NCI-H187 (cell line): ENCODE data around the gene FAM241B.

Experiments used
- DNase-seq, 2 experiments: peaks; one replicate each; lab custom pipeline; 2025; lab: John Stamatoyannopoulos, UW

The FAM241B gene

DNA sequence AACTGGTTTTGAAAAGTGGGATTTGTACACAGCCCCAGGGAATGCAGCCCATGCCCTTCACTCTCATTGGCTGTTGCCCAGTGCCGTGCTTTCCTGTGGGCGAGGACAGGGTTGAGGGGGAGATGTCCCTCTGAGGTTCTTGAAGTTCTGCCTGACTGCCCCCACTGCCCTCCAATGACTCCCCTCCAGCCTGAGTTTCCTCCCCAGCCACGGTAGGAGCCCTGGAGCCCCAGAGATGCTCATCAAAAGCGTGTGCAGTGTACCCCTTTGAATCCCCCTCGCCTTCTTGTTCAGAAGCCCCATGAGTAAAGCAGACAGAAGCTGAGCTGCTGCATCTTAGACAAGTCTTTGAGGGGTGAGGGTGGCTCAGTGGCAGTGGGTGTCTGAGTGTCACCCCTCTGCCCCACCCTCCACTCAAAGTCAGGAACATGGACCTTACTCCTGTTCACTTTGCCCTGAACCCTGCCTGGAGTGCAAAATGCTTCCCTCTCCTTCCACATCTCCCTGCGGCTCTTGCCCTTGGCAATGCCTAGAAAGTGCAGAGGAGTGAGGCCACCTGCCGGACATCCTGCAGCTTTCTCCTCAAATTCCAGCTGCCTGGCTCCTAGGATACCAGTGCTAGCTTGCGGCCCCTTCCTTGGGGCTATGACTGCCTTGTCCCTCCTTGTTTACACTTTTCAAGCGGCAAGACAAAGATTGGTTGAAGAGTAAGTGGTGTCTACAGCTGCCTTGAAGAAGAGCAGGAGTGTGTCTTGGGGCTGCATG is 19.9 kb downstream of the FAM241B start:
- no peak for DNase-seq

DNA sequence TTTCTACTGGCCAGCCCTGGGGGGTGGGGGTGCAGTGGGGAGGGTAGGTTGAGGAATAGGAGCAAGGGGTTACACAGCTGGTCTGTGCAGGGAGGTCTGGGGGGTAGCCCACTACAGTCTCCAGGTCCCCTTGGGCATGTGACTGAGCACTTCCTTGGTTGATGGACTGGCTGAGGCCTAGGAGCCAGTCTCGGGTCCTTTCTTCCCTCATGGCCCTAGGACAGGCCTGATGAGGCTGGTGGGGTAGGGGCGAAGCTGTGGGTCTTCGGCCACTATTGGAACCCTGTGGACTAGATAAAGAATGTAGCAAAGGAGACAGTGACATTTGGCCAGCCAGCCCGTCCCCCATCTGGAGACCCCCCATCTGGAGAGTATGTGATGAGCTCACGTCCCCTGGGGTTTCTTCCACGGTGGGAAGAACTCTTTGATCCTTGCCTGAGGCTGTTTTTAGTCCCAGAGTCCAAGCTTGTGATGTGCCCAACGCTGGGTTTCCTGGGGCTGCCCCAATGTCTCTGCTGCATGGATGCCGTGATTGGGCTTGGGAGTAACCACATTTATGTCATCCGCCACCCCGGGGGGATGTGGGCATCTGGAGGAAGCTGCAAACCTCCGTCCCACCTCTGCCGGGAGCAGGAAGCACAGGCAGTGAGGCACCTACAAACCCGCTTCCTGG is 20.7 kb downstream of the FAM241B start:
- DNase-seq, result no peak

GRCh38 chr10:69651362-69651761 is 21.3 kb downstream of the FAM241B start:
- no peak for DNase-seq

GRCh38 chr10:69652111-69652856 is 22.2 kb downstream of the FAM241B start:
- DNase-seq, result no peak

DNA sequence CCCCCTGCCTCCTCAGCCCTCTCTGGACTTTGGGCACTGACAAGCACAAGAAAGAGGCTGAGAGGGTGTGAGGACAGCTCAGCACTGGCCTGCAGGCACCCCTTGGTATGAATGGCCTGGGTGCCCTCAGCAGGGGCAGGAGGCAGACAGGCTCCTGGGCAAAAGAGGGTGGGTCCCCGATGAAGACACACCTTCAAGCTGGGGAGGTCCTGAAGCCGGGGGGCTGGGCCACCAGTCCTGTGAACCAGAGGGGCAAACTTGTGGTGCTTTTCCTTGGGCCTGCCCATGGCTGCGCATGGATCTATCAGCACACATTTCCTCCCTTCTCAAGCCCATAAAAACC is 22.8 kb downstream of the FAM241B start:
- DNase-seq, result no peak

- DNase-seq, result no peak
Observed at GRCh38 chr10:69653561-69653960, 23.5 kb downstream of the FAM241B start.

DNA sequence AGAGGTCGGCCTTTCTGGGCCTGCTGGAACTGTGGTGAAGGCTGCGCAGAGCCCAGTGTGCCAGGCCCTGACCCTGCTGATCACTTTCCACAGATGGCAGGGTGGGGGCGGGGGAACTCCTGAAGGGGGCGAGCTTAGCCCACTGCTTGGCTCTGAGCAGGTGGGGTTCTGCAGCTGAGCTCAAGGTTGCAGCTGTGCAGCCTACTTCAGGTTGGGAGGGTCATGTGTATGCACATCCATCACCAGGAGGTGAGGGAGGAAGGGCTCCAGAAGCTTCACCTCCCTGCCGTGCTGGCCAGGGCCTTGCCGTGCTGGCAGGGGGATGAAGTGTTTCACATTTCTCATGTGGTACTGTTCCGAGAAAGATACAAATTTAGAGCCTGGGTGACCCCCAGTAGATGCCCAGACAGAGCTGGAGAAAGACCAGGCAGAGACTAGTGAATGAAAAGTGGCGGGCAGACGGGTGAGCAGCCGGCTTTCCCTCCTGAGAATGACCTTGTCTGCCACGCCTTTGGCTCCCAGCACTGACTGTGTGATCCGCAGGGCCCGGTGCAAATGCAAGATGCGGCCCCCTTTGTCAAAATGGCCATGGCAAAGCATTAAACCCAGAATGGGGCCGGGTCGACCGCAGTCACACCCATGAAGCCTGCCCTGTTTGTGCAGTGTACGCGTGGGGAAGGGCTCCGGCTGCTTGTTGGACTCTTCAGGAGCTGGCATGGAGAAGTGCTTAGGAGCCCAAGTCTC is 25.2 kb downstream of the FAM241B start:
- no peak for DNase-seq

DNA sequence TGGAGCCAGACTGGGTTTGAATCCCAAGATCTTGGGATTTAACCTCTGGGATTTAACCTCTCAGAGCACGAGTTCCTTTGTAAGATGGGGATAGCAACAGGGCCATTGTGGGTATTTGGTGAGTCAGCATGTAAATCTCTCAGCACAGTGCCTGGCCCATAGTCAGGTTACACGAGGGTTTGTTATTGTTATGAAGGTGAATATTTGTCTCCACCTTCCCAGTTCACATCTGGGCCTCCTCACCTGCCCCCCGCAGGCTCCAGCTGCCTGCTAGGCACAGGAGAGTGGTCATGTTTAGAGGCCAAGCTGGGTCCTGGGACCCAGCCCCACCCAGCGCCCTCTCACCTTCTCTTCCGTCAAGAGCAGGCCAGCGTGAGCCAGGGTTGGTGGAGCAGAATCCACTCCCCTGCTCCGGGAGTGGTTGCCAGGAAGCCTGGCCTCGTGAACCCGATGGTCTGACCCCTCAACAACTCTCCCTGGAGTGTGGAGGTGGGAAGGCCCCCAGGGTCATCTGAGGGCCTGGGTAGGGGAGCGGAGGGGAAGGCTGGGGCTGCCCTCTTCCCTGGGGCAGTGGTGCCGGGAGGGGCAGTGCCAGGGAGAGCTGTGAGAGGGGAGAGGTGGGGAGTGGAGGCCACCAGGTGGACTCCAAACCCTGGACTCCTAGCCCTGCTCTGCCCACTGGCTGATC is 26.0 kb downstream of the FAM241B start:
- DNase-seq, result no peak

- no peak for DNase-seq
Observed at GRCh38 chr10:69656742-69657269, 26.8 kb downstream of the FAM241B start.

DNA sequence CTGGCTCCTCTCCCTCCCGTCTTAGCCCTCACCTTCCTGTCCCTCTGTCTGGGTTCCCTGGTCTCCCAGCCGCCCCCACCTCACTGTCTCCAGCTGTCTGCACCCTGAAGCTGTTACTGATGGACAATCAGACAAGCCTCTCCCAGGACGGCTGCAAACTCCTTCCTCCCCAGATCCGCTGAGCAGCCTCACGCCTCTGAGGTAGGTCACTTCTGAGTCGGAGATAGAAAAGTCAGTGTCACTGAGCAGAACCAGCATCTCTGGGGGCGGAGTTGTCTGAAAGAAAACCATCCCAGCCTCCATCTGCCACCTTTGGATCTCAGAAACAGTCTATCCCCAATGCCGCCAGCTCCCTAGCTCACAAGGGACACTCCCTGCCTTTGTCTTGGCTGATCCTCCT is 27.4 kb downstream of the FAM241B start:
- DNase-seq, result no peak

- no peak for DNase-seq
Observed at GRCh38 chr10:69657866-69658265, 27.8 kb downstream of the FAM241B start.

- no peak for DNase-seq
Observed at GRCh38 chr10:69659241-69660038, 29.4 kb downstream of the FAM241B start.

DNA sequence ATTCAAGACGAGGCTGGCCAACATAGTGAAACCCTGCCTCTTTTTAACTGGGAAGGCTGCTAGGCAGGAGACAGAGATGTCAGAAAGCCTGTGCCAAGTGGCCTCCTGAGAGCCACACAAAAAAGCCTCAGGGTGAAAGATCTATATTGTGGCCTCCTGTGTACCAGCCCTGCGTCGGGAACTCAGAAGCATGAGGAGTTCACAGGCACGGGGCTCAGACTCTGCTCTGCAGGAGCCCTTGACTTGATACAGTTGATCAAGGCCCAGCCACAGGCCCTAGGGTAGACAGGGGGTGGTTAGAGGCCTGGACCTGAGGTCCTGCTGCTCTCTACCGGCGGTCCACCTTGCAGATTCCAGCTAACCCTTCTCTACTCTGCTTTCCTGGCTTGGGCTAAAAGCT is 30.2 kb downstream of the FAM241B start:
- no peak for DNase-seq

- no peak for DNase-seq
Observed at GRCh38 chr10:69661414-69662172, 31.5 kb downstream of the FAM241B start.

DNA sequence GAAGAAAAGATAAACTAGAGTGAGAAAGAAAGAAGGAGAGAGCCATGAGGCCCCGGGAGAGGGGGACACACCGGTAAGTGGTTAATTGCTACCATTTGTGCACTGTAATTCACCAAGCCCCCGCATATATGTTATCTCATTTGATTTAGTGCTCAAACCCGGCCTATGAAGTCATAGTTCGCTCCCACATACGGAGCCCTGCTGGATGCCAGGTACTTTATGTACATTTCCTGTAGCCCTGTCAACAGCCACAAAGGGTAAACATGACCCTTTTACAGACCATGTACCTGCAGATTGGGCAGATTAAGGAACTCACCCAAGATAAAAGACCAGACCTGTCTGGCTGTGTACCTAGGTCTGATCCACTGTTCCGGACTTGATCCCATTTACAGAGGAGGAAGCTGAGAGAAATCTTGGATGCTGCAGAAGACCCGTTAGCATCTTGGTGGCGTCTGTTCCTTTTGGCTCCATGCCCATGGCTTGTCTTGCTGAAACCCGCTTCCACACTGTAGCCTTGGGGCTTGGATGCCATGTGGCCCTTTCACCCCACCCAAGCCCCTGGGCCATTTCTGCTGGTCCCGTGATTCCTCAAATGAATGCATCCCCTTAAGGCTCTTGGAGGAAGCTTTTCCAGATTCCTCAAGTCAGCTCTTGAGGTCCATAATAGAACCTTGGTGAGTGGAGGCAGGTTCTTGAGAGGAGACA is 32.3 kb downstream of the FAM241B start:
- no peak for DNase-seq

GRCh38 chr10:69662901-69663300 is 32.9 kb downstream of the FAM241B start:
- no peak for DNase-seq

DNA sequence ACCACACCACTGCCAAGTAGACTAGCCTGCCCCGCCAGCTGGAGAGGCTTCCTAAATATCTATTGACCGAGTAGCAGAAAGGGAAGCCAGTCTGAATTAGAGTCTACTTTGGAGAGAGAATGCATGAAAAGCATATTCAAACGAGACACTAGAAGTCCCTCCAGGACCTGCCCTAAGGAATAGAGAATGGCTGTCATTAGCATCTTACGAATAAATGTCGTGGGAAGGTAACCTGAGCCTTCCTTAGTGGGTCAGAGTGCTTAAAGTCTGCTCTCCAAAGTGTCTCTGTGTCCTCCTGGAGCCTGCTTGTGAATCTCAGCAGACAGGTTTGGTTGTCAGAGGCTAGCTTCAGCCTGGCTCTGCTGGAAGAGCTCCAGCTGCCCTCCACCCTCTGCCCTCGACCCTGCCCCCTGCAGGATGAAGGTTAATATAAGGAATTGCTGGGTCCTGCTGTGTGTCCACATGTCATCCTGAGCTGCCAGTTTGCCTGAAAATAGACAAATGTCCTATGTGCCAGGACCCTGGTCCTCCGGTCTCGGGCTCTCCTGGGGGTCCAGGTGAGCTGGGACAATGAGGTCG is 33.4 kb downstream of the FAM241B start:
- DNase-seq, result no peak

DNA sequence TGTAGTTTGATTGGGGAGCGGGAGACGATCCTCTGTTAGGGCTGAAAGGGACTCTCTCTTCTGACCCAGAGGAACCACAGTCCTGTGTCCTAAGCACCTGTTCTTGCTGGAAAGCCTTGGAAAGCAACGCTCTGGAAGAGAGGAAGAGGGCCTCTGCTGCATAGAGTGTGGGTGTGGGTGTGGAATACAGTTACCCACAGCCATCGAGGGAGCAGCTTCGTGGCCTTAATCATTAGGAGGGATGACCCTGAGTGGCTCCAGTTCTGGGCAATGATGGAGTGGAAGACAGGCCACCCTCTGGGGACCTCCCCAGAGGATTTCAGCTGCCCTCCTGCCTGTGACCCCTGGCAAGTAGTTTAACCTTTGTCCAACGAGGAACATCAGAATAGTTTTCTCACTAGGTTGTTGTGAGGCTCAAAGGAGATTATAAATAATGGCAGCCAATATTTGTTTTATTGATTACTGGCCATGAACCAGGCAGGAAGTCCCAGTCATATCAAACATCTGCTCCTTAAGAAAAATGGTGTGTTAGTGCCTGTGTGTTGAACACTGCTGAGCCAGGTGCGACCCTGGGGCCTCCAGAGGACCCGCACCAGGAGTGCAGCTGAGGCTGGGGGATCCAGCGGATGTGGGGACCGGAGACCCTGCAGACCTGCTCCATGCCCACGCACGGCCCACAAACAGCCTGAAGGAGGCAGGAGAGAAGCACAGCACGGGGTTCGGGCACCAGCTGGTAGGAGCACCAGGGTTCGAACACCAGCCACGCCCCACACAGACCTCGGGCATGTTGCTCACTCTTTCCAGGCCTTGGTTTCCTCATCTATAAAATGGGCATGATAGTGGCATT is 35.6 kb downstream of the FAM241B start:
- DNase-seq, result no peak
